GM19193 (cell line): Measurements from ENCODE around the gene ADPRM.

Source experiments
- POLR2A ChIP-seq: IDR thresholded peaks from 4 replicates; pipeline ENCODE4 v1.6.1; 2011; ENCODE audit not compliant: insufficient read depth, insufficient read length; ENCODE audit errors: extremely low read depth

The ADPRM gene

DNA sequence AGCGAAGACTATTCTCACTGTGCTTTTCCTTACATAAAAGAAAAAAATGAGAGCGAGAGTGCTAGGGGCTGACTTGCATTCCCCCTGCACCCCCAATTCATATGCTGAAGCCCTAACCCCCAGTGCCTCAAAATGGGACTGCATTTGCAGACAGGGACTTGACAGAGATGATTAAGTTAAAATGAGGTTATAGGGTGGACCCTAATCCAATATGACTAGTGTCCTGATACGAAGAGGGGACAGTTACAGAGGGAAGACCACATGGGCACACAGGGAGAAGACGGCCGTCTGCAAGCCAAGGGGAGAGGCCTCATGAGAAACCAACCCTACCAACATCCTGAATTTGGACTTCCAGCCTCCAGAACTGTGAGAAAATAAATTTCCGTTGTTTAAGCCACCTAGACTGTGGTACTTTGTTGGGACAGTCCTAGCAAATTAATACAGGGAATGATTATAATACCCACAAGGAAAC is 34.0 kb downstream of the ADPRM start:
- TF ChIP-seq POLR2A, result no peak

GRCh38 chr17:10733666-10734065 is 36.3 kb downstream of the ADPRM start:
- TF ChIP-seq POLR2A, result no peak

DNA sequence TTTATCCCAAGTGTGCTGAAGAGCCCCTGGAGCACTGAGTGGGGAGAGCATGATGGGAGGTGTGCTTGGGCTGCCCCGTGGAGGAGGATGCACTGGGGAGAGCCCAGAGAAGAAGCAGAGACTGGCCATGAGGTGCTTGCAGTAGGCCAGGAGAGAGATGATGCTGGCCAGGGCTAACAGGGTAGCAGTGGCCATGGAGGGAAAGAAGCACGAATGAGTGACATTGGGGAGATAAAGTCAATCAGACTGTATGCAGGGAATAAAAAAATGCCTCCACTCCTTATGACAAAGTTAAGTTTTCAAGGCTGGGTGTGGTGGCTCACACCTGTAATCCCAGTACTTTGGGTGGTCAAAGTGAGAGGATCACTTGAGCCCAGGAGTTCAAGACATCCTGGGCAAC is 37.9 kb downstream of the ADPRM start:
- TF ChIP-seq POLR2A, result no peak

- TF ChIP-seq POLR2A, result no peak
Observed at GRCh38 chr17:10735821-10736220, 38.4 kb downstream of the ADPRM start.

DNA sequence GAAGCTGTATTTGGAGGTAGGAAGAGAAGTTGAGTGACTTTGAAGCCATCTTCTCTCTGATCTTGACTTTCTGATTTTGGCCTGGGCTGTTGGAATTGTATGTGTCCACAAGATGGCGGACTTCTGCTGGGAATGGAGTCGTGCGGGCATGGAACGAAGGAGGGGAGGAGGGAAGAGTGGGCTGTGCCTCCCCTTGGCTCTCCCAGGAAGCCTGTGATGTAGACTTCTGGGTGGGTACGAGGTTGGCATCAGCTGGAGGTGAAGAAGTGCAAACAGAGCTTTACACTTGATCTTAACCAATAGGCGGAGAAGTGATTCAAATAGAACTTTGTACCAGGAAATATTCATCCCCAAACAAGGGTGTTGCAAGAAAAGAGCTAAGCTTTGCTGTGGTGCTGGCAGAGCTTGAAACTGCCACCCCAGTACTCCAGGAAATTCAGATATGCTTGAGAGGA is 39.8 kb downstream of the ADPRM start:
- no peak for TF ChIP-seq POLR2A

DNA sequence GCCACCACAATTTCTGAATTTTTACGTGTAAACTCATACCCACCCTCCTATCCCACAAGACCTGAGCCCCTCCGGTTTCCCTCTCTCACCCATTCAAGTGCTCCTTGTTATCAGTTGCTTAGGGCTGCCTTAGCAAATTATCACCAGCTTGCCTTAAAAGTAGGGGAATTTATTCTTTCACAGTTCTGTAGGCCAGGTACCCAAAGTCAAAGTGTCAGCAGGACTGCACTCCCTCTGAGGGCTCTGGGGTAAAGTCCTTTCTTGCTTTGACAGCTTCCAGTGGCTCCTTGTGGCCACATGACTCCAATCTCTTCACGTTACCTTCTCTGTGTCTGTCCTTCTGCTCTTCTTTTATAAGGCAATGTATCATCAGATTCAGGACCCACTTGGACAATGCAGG is 40.3 kb downstream of the ADPRM start:
- TF ChIP-seq POLR2A, result no peak

GRCh38 chr17:10738521-10739258 is 41.3 kb downstream of the ADPRM start:
- TF ChIP-seq POLR2A, result no peak

DNA sequence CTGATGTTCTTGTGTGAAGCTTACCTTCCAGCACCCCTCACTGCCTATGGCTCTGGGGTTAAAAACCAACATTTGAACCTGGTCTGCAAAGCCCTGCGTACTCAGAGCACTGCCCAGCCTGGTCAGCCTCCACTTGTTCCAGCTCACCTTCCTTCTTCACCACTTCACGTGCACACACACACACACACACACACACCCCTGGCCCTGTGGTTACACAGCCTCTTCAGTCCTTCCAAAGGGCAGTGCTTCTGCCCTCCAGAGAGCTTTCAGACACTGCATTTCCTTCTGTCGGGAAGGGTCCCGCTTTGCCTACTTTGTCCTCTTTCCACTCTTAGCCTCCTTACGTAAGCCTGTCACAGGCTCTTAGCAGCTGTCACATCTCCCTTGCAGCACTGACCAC is 42.0 kb downstream of the ADPRM start:
- TF ChIP-seq POLR2A, result no peak

DNA sequence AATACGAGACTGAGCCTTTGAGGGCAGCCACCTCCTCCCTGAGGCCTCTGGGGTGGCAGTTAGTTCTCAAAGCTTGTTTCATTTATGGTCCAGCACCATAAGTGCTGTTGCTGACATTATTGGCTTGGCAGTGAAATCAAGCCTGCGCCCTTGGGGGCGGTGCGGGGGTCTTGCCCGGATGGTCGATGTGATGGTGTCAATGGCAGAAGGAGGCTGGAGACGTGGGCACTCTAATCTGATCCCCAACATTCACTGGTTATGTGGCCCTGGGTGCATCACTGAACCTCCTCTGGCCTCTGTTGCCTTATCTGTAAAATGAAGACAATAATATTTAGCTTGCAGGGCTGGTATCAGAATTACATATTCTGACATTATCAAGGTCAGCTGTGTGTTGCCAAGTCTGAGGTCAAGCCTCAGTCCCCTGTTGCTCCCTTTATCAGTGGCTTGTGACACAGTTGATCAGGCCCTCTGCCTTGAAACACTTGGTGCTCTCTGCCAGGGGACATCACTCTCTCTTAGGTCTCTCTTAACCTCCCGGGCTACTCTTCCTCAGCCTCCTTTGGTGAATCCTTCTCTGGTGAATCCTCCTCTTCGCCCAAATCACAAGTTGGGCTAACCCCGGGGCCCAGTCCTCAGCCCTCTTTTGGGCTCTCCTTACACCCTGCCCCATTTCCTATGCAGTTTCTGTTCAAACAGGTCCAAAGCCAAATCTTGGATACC is 44.2 kb downstream of the ADPRM start:
- no peak for TF ChIP-seq POLR2A

GRCh38 chr17:10742431-10742830 is 45.0 kb downstream of the ADPRM start:
- TF ChIP-seq POLR2A, result no peak

DNA sequence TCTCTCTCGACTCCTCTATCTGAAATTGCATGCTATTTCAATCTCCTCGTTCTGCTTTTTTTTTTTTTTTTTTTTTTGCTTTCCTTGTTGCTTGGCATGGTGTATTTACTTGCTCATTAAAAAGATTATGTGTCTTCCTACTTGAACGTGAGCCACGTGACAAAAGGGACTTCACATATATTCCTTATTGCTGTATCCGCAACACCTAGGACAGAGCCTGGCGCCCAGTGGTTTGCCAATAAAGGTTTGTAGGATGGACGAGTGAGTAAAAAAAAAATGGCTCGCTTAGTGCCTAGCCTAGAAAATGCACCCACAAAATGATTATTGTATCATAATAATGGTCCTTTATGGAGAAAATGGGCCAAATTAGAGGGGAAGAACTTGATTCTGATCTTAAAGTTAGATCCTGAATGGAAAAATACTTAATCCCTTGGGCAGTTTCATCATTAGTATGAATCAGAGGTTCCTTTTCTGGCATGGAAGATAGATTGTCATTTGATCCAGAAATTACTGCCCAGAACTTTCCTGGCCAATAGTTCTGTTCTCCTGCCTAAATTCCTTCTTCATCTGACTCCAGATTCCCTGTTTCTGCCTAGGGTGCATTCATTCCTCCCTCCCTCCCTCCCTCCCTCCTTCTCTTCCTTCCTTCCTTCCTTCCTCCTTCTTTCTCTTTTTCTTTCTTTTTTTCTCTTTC is 46.1 kb downstream of the ADPRM start:
- TF ChIP-seq POLR2A, result no peak

DNA sequence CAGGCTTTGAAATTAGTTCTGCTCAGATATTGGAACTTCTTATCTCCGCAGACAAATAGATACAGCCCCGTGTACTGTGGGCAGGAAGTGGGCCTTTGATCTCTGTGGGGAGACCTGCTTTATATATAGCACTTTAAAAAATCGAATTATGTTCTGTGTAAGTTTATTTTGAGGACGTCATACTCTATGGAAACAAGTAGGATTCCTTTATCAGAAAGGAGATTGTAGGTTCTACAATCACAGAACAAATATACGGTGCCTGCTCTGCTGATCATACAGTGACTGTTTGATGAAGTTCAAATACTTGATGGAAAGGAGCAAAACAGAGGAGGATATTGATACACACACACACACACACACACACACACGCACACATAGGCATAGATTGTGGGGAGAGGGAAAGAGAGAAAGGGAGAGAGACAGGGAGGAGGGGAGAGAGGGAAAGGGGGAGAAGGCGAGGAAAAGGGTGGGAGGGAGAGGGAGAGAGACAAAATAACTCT is 47.2 kb downstream of the ADPRM start:
- no peak for TF ChIP-seq POLR2A

- TF ChIP-seq POLR2A, result no peak
Observed at GRCh38 chr17:10745231-10745630, 47.8 kb downstream of the ADPRM start.

- TF ChIP-seq POLR2A, result no peak
Observed at GRCh38 chr17:10748531-10749181, 51.3 kb downstream of the ADPRM start.

- no peak for TF ChIP-seq POLR2A
Observed at GRCh38 chr17:10750210-10750609, 52.8 kb downstream of the ADPRM start.
